ENCODE data around the gene KCNMB4.

The KCNMB4 gene

DNA sequence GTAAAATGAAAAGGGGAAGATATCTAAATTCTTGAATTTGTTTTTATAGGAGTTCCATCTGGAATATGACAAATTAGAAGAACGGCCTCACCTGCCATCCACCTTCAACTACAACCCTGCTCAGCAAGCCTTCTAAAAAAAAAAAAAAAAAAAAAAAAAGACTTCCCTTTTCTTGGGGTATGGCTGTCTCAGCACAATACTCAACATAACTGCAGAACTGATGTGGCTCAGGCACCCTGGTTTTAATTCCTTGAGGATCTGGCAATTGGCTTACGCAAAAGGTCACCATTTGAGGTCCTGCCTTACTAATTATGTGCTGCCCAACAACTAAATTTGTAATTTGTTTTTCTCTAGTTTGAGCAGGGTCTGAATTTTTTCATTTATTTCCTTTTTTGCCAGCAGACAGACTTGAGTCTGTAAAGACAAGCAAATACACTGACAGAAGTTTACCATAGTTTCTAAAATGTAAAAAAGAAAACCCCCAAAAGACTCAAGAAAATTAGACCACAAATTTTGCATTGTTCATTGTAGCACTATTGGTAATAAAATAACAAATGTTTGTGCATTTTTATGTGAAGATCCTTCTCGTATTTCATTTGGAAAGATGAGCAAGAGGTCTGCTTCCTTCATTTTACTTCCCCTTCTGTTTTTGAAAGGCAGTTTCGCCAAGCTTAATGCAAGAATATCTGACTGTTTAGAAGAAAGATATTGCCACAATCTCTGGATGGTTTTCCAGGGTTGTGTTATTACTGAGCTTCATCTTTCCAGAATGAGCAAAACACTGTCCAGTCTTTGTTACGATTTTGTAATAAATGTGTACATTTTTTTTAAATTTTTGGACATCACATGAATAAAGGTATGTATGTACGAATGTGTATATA is 12.1 kb upstream of the KCNMB4 start:
- no peaks in the 10 kb centered on the region for H3K79me1 ChIP-seq (ENCODE audit: low read length)
- H2BK15ac ChIP-seq (replicated peaks; ENCODE audit: low read depth) = no peak overlapping the region
- H3K18ac ChIP-seq (ENCODE audit: low read length) = no peak overlapping the region
- no peaks in the 10 kb centered on the region for H3K4me1 ChIP-seq (ENCODE audit: control insufficient read depth, low read depth, low read length)
- H2AK5ac ChIP-seq (ENCODE audit: low read length) = no peak overlapping the region
- no peak overlapping the region for H2BK120ac ChIP-seq (ENCODE audit: low read depth, low read length)
- H3K4ac ChIP-seq (ENCODE audit: low read depth, low read length) = no peak overlapping the region
- H4K8ac ChIP-seq (ENCODE audit: low read depth, low read length) = no peak overlapping the region
- no peak overlapping the region for H3K9ac ChIP-seq (ENCODE audit: low read length)
- no peaks in the 10 kb centered on the region for H3K36me3 ChIP-seq (ENCODE audit: control insufficient read depth, insufficient read depth, low read length)
- WGBS (ENCODE audit: extremely low coverage, insufficient coverage, low lambda C conversion rate) = 100% methylated on average over 2 of the region's 6 CpGs
- no peaks in the 10 kb centered on the region for H3K27me3 ChIP-seq (ENCODE audit: insufficient read depth, low read length, poor library complexity)
- no peak overlapping the region for H3K4me3 ChIP-seq (ENCODE audit: low read length)
- H3K56ac ChIP-seq (ENCODE audit: low read length) = no peak overlapping the region
- no peak for DNase-seq
- H2BK5ac ChIP-seq (ENCODE audit: low read length) = no peak overlapping the region
- no peak overlapping the region for H4K5ac ChIP-seq (ENCODE audit: low read length)
- H3K23ac ChIP-seq (ENCODE audit: low read length) = no peak overlapping the region
- no peak overlapping the region for H3K4me2 ChIP-seq (ENCODE audit: low read length)
- H3K79me2 ChIP-seq (ENCODE audit: control insufficient read depth, insufficient read depth, low read length) = no peaks in the 10 kb centered on the region
- no peak overlapping the region for H3K27ac ChIP-seq (ENCODE audit: low read depth, low read length)

DNA sequence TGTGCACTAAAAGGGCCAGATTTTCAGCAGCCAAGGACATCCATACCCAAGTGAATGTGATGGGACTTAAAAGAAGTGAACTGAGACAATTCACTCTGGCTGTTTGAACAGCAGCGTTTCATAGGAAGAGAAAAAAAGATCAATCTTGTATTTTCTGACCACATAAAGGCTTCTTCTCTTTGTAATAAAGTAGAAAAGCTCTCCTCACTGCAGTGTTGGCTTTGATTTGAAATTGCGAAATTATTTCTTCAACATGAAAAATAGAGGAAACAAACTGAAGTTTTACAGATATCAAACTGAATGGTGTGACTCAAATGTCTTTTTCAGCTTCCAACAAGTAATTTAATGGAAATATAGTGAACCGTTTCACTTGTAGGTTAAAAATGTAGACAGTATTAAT is 11.3 kb upstream of the KCNMB4 start:
- no peaks in the 10 kb centered on the region for H3K27me3 ChIP-seq (ENCODE audit: insufficient read depth, low read length, poor library complexity)
- H3K4ac ChIP-seq (ENCODE audit: low read depth, low read length) = no peak overlapping the region
- no peak overlapping the region for H3K56ac ChIP-seq (ENCODE audit: low read length)
- DNase-seq = no peak
- H3K27ac ChIP-seq (ENCODE audit: low read depth, low read length) = no peak overlapping the region
- H3K36me3 ChIP-seq (ENCODE audit: control insufficient read depth, insufficient read depth, low read length) = no peaks in the 10 kb centered on the region
- H3K18ac ChIP-seq (ENCODE audit: low read length) = no peak overlapping the region
- no peak overlapping the region for H4K5ac ChIP-seq (ENCODE audit: low read length)
- no peak overlapping the region for H2BK15ac ChIP-seq (replicated peaks; ENCODE audit: low read depth)
- H3K9ac ChIP-seq (ENCODE audit: low read length) = no peak overlapping the region
- H2BK5ac ChIP-seq (ENCODE audit: low read length) = no peak overlapping the region
- no peak overlapping the region for H2AK5ac ChIP-seq (ENCODE audit: low read length)
- H3K79me2 ChIP-seq (ENCODE audit: control insufficient read depth, insufficient read depth, low read length) = no peaks in the 10 kb centered on the region
- H4K8ac ChIP-seq (ENCODE audit: low read depth, low read length) = no peak overlapping the region
- no peak overlapping the region for H3K4me2 ChIP-seq (ENCODE audit: low read length)
- no peaks in the 10 kb centered on the region for H3K79me1 ChIP-seq (ENCODE audit: low read length)
- H2BK120ac ChIP-seq (ENCODE audit: low read depth, low read length) = no peak overlapping the region
- no CpG with 5 or more reads among the region's 3 CpGs for WGBS (ENCODE audit: extremely low coverage, insufficient coverage, low lambda C conversion rate)
- H3K4me3 ChIP-seq (ENCODE audit: low read length) = no peak overlapping the region
- H3K23ac ChIP-seq (ENCODE audit: low read length) = no peak overlapping the region
- H3K4me1 ChIP-seq (ENCODE audit: control insufficient read depth, low read depth, low read length) = no peaks in the 10 kb centered on the region

GRCh38 chr12:70355972-70356371 is 10.1 kb upstream of the KCNMB4 start:
- H3K4me3 ChIP-seq (ENCODE audit: low read length) = no peak overlapping the region
- H3K27ac ChIP-seq (ENCODE audit: low read depth, low read length) = no peak overlapping the region
- no peak overlapping the region for H2BK120ac ChIP-seq (ENCODE audit: low read depth, low read length)
- H3K4ac ChIP-seq (ENCODE audit: low read depth, low read length) = no peak overlapping the region
- no peak overlapping the region for H3K23ac ChIP-seq (ENCODE audit: low read length)
- WGBS (ENCODE audit: extremely low coverage, insufficient coverage, low lambda C conversion rate) = no CpG with 5 or more reads among the region's 4 CpGs
- H3K56ac ChIP-seq (ENCODE audit: low read length) = no peak overlapping the region
- H3K9ac ChIP-seq (ENCODE audit: low read length) = no peak overlapping the region
- H2BK5ac ChIP-seq (ENCODE audit: low read length) = no peak overlapping the region
- no peaks in the 10 kb centered on the region for H3K36me3 ChIP-seq (ENCODE audit: control insufficient read depth, insufficient read depth, low read length)
- no peak overlapping the region for H2AK5ac ChIP-seq (ENCODE audit: low read length)
- H4K8ac ChIP-seq (ENCODE audit: low read depth, low read length) = no peak overlapping the region
- H3K4me1 ChIP-seq (ENCODE audit: control insufficient read depth, low read depth, low read length) = no peaks in the 10 kb centered on the region
- H3K79me2 ChIP-seq (ENCODE audit: control insufficient read depth, insufficient read depth, low read length) = no peaks in the 10 kb centered on the region
- H3K18ac ChIP-seq (ENCODE audit: low read length) = no peak overlapping the region
- H2BK15ac ChIP-seq (replicated peaks; ENCODE audit: low read depth) = no peak overlapping the region
- H4K5ac ChIP-seq (ENCODE audit: low read length) = no peak overlapping the region
- H3K27me3 ChIP-seq (ENCODE audit: insufficient read depth, low read length, poor library complexity) = no peaks in the 10 kb centered on the region
- no peak overlapping the region for H3K4me2 ChIP-seq (ENCODE audit: low read length)
- H3K79me1 ChIP-seq (ENCODE audit: low read length) = no peaks in the 10 kb centered on the region
- no peak for DNase-seq

DNA sequence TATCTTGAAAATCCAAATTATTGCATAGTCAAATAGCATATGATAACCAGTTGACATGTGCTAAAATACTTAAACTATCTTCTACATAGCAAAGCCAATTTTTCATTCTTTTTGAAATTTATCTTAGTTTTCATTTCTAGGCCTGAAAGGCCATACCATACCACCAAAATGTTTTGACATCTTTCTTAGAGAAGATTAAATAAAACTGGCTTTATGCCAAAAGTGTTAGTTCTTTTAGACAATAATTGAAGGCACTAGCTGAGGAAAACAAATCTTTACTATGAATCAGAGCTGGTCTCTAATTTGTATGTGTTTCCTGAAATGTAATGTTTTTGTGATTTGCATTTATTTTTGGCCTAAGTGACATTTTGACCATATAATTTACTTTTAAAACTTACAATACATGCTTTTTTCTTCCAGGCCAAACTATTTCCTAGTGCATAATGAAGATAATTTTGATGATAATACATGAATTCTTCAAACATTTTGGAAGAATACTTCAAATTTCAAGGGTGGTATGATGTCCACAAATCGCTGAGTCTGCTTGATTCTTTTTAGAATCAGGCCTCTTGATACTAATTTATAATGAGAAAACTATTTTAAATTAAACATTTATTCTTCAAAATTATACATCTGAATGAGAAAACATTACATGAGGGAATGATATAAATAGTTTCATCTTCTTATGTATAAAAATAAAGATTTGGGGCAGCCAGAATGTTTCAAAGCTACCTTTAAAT is 6.5 kb upstream of the KCNMB4 start:
- Histone ChIP-seq H2BK15ac (replicated peaks; ENCODE audit: low read depth) (no peak overlapping the region), H3K27me3 (ENCODE audit: insufficient read depth, low read length, poor library complexity) (no peaks in the 10 kb centered on the region), H3K4me3 (ENCODE audit: low read length) (no peak overlapping the region), H3K9ac (ENCODE audit: low read length) (no peak overlapping the region), H3K4ac (ENCODE audit: low read depth, low read length) (no peak overlapping the region), H4K5ac (ENCODE audit: low read length) (no peak overlapping the region), H3K56ac (ENCODE audit: low read length) (no peak overlapping the region), H2AK5ac (ENCODE audit: low read length) (no peak overlapping the region), H3K4me1 (ENCODE audit: control insufficient read depth, low read depth, low read length) (no peaks in the 10 kb centered on the region), H3K23ac (ENCODE audit: low read length) (no peak overlapping the region), H2BK5ac (ENCODE audit: low read length) (no peak overlapping the region), H3K36me3 (ENCODE audit: control insufficient read depth, insufficient read depth, low read length) (no peaks in the 10 kb centered on the region), H4K8ac (ENCODE audit: low read depth, low read length) (no peak overlapping the region), H3K4me2 (ENCODE audit: low read length) (no peak overlapping the region), H3K18ac (ENCODE audit: low read length) (no peak overlapping the region), H2BK120ac (ENCODE audit: low read depth, low read length) (no peak overlapping the region), H3K79me2 (ENCODE audit: control insufficient read depth, insufficient read depth, low read length) (no peaks in the 10 kb centered on the region), H3K79me1 (ENCODE audit: low read length) (no peaks in the 10 kb centered on the region), H3K27ac (ENCODE audit: low read depth, low read length) (no peak overlapping the region)
- no peak for DNase-seq
- WGBS (ENCODE audit: extremely low coverage, insufficient coverage, low lambda C conversion rate) = no CpG with 5 or more reads among the region's 1 CpG

DNA sequence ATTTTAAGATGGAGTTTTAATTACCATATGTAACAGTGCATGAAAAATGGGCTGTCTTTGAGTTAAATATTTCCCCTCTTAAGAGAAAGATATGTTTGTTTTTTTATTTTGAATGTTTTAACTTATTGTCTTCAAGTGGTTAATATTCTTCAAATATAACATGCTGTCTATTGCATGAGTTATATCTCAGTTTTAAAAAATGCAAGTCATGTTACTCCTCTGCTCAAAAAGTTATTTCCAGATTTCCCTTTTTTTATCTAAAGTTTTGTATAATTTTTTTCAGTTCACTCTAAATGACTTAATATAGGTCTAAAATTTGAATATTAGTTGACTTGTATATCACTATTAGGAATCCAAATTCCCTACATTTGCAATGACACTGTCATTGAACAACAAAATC is 5.9 kb upstream of the KCNMB4 start:
- no peaks in the 10 kb centered on the region for H3K79me2 ChIP-seq (ENCODE audit: control insufficient read depth, insufficient read depth, low read length)
- H3K4me1 ChIP-seq (ENCODE audit: control insufficient read depth, low read depth, low read length) = no peaks in the 10 kb centered on the region
- H3K23ac ChIP-seq (ENCODE audit: low read length) = no peak overlapping the region
- H3K4me3 ChIP-seq (ENCODE audit: low read length) = no peak overlapping the region
- H3K4me2 ChIP-seq (ENCODE audit: low read length) = no peak overlapping the region
- no peaks in the 10 kb centered on the region for H3K27me3 ChIP-seq (ENCODE audit: insufficient read depth, low read length, poor library complexity)
- no peak overlapping the region for H2BK5ac ChIP-seq (ENCODE audit: low read length)
- H3K36me3 ChIP-seq (ENCODE audit: control insufficient read depth, insufficient read depth, low read length) = no peaks in the 10 kb centered on the region
- no peak overlapping the region for H4K8ac ChIP-seq (ENCODE audit: low read depth, low read length)
- H2BK120ac ChIP-seq (ENCODE audit: low read depth, low read length) = no peak overlapping the region
- no peaks in the 10 kb centered on the region for H3K79me1 ChIP-seq (ENCODE audit: low read length)
- H2AK5ac ChIP-seq (ENCODE audit: low read length) = no peak overlapping the region
- no peak overlapping the region for H2BK15ac ChIP-seq (replicated peaks; ENCODE audit: low read depth)
- no peak overlapping the region for H3K18ac ChIP-seq (ENCODE audit: low read length)
- no peak overlapping the region for H3K56ac ChIP-seq (ENCODE audit: low read length)
- no peak for DNase-seq
- no peak overlapping the region for H3K4ac ChIP-seq (ENCODE audit: low read depth, low read length)
- no peak overlapping the region for H4K5ac ChIP-seq (ENCODE audit: low read length)
- no peak overlapping the region for H3K9ac ChIP-seq (ENCODE audit: low read length)
- no peak overlapping the region for H3K27ac ChIP-seq (ENCODE audit: low read depth, low read length)
